BJ (cell line): ENCODE data around the gene TESK2. TPM values are rescaled to one million over a fixed set of nuclear protein-coding genes. Genes with fewer than 3 reads are reported as not detected.
"Not testable (repeated sequence)": the region's sequence is repeated elsewhere in the genome, so short reads cannot be mapped to it uniquely, and the experiment has no call there.

Experiments used
- CTCF ChIA-PET: fragments of 350-600 bp; formaldehyde crosslinking; extraction: SDS; loops from one replicate; lab custom pipeline; 2021; ENCODE audit warnings: antibody characterized with exemption, inconsistent platforms; lab: Yijun Ruan, JAX
- POLR2A ChIA-PET: fragments of 300-600 bp; sonication (Branson Sonifier 250); formaldehyde crosslinking; extraction: SDS; loops from one replicate; lab custom pipeline; 2021; ENCODE audit warnings: antibody characterized with exemption; lab: Charles Lee
- DNase-seq: peaks from one replicate; pipeline ENCODE4 v3.0.0-alpha.2; 2011; ENCODE audit warnings: low read depth
- H3K27me3 ChIP-seq: 2 replicates; pipeline ENCODE4 v1.6.0; 2011; ENCODE audit warnings: low read length; ENCODE audit not compliant: control insufficient read depth, insufficient read depth
- H3K36me3 ChIP-seq: 2 replicates; pipeline ENCODE4 v1.5.1; 2011; ENCODE audit warnings: low read length; ENCODE audit not compliant: control insufficient read depth, insufficient read depth
- H3K4me3 ChIP-seq: 2 replicates; pipeline ENCODE4 v1.5.1; 2011; ENCODE audit warnings: low read depth, mild to moderate bottlenecking, control low read depth, low read length
- CTCF ChIP-seq: IDR thresholded peaks from 2 replicates; pipeline ENCODE4 v1.5.1; 2011; ENCODE audit warnings: low read depth, mild to moderate bottlenecking, control low read depth, inconsistent platforms, low read length, moderate library complexity; ENCODE audit not compliant: insufficient read depth
- polyA plus RNA-seq: library from polyadenylated mRNA; depleted of rRNA; stranded (reverse); fragments of >200 nt; gene quantifications from 2 replicates; pipeline ENCODE4 v1.2.3, GENCODE V29; 2011

The TESK2 gene
- polyA plus RNA-seq, 1 experiment, result 2.5 TPM

GRCh38 chr1:45478121-45478814 is 12.7 kb downstream of the TESK2 start:
- DNase-seq, result no peak
- H3K4me3 ChIP-seq, result no peak overlapping the region
- H3K27me3 ChIP-seq, result no peaks in the 10 kb centered on the region
- H3K36me3 ChIP-seq, result no peaks in the 10 kb centered on the region
- CTCF ChIA-PET, result interaction anchor here (1.5 kb wide), 1 partner anchor 15 kb away, joined by 3 read pairs; no protein-coding TSS in a partner anchor
- POLR2A ChIA-PET, result no interaction called here
- TF ChIP-seq CTCF, result no peak

GRCh38 chr1:45477646-45478045 is 13.3 kb downstream of the TESK2 start:
- Histone ChIP-seq H3K36me3 (no peaks in the 10 kb centered on the region), H3K4me3 (no peak overlapping the region), H3K27me3 (no peaks in the 10 kb centered on the region)
- no peak for DNase-seq
- ChIA-PET POLR2A (no interaction called here), CTCF (interaction anchor here (1.5 kb wide), 1 partner anchor 16 kb away, joined by 3 read pairs; no protein-coding TSS in a partner anchor)
- TF ChIP-seq CTCF, result no peak

GRCh38 chr1:45474194-45474593 is 16.8 kb downstream of the TESK2 start:
- H3K36me3 ChIP-seq, H3K27me3 ChIP-seq, CTCF ChIA-PET, POLR2A ChIA-PET, DNase-seq, H3K4me3 ChIP-seq: not testable (repeated sequence)

- Histone ChIP-seq H3K4me3 (no peak overlapping the region), H3K27me3 (no peaks in the 10 kb centered on the region), H3K36me3 (no peaks in the 10 kb centered on the region)
- no peak for DNase-seq
- ChIA-PET POLR2A (interaction anchor here (0.5 kb wide), 1 partner anchor 170 kb away, joined by 3 read pairs; no protein-coding TSS in a partner anchor), CTCF (no interaction called here)
- no peak for TF ChIP-seq CTCF
Measured at GRCh38 chr1:45473302-45473701, 17.7 kb downstream of the TESK2 start.

- Histone ChIP-seq H3K36me3 (no peaks in the 10 kb centered on the region), H3K4me3 (no peak overlapping the region), H3K27me3 (no peaks in the 10 kb centered on the region)
- DNase-seq, result no peak
- ChIA-PET POLR2A (no interaction called here), CTCF (interaction anchor here (0.6 to 2.1 kb wide), 2 partner anchors 11 to 21 kb away, joined by 3 to 5 read pairs; no protein-coding TSS in a partner anchor)
- TF ChIP-seq CTCF, result no peak
Measured at GRCh38 chr1:45470306-45470798, 20.6 kb downstream of the TESK2 start.

- H3K4me3 ChIP-seq, H3K36me3 ChIP-seq, H3K27me3 ChIP-seq, DNase-seq, POLR2A ChIA-PET: not testable (repeated sequence)
- CTCF ChIA-PET, result interaction anchor here (0.8 kb wide), 1 partner anchor 7 kb away, joined by 3 read pairs; no protein-coding TSS in a partner anchor
Measured at GRCh38 chr1:45467353-45467752, 23.6 kb downstream of the TESK2 start.
